ENCODE results near the gene BAG1.

DNA sequence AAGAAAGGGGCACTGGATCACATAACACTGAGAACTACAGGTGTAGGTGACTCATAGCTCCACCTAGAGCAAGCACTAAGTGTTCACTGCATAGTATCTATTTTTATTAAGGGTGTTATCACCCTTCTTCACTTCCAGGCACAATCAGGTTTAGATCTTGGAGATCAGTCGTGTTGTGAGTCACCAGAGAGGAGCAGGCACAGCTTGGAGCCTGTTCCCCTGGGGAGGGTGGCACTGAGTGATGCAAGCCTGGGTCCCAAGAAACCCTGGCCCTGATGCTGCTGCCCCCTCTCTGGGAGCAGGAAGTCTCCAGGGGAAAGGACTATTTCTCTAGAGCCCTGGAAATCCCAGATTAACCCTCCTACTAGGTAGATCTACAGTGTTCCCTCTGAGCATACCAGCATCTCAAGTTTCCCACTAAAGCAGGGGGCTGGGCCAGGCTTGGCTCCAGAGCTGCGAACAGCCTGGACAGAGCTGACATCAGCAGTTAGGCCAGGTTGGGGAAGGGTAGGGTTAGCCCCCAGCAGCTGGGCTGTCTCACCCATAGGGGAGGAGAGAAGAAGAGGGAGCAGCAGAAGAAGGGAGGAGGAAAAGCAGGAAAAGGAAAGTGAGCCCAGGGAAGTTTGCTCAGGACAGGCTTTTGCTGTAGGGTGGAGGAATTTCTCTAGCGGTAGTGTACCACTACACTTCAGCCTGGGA is 52.7 kb downstream of the BAG1 start:
- TF ChIP-seq CTCF (IDR thresholded peaks at IDR 0.05) (no peak), EP300 (IDR thresholded peaks at IDR 0.05) (no peak), POLR2A (IDR thresholded peaks at IDR 0.05) (no peak), POLR2AphosphoS5 (IDR thresholded peaks at IDR 0.05) (no peak)
